ENCODE measurements around the gene CCDC154. TPM values are rescaled to one million over a fixed set of nuclear protein-coding genes. Genes with fewer than 3 reads are reported as not detected.

Gene CCDC154
- total and polyA plus RNA-seq, 9 of the 15 experiments (the other 6 are each of a cell fraction or from before 2014, with no cell fraction given) = 0.15 to 1.4 (median 0.20) TPM; not detected in 5

GRCh38 chr16:1428511-1428910 lies 15.8 kb downstream of the CCDC154 start (continued):
- TF ChIP-seq, protein P1, sequence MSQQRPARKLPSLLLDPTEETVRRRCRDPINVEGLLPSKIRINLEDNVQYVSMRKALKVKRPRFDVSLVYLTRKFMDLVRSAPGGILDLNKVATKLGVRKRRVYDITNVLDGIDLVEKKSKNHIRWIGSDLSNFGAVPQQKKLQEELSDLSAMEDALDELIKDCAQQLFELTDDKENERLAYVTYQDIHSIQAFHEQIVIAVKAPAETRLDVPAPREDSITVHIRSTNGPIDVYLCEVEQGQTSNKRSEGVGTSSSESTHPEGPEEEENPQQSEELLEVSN (IDR thresholded peaks at IDR 0.05; ENCODE audit: borderline replicate concordance in 1 of 2, extremely low read depth in 1 of 2, insufficient read depth in 1 of 2, insufficient read length in 1 of 2, low read depth in 1 of 2, low read length in 1 of 2, poor library complexity in 1 of 2, severe bottlenecking in 1 of 2) = peak; percentile 22 to 58
- TF ChIP-seq HMG20B (CRISPR knock-in tag; IDR thresholded peaks at IDR 0.05) = no peak
- no peak for TF ChIP-seq ZBTB9 (CRISPR knock-in tag; IDR thresholded peaks at IDR 0.05)
- no peak for TF ChIP-seq ZNF146 (CRISPR knock-in tag; IDR thresholded peaks at IDR 0.05; ENCODE audit: unreplicated experiment)
- TF ChIP-seq YY1 (IDR thresholded peaks at IDR 0.05; ENCODE audit: borderline replicate concordance in 1 of 3, control insufficient read depth in 1 of 3, extremely low read depth in 1 of 3, insufficient read depth in 3 of 3, insufficient read length in 1 of 3, insufficient replicate concordance in 2 of 3, low read depth in 1 of 3, low read length in 2 of 3) = peak in 2 of 3 experiments; percentile 24 to 27
- no peak for TF ChIP-seq SMAD4 (CRISPR knock-in tag; conservative IDR thresholded peaks at IDR 0.05)
- no peak for TF ChIP-seq NCOA1 (IDR thresholded peaks at IDR 0.05; ENCODE audit: low read depth)
- no peak for TF ChIP-seq RBBP5 (IDR thresholded peaks at IDR 0.05; ENCODE audit: borderline replicate concordance, insufficient read depth, low read length, poor library complexity, severe bottlenecking)
- no peak for TF ChIP-seq TCF15 (CRISPR knock-in tag; IDR thresholded peaks at IDR 0.05)
- TF ChIP-seq ZKSCAN8 (CRISPR knock-in tag; IDR thresholded peaks at IDR 0.05) = no peak
- TF ChIP-seq ZNF174 (CRISPR knock-in tag; IDR thresholded peaks at IDR 0.05) = no peak
- TF ChIP-seq SOX6 (IDR thresholded peaks at IDR 0.05) = no peak
- no peak for TF ChIP-seq ZNF311 (CRISPR knock-in tag; IDR thresholded peaks at IDR 0.05)
- TF ChIP-seq POLR2AphosphoS2 (IDR thresholded peaks at IDR 0.05; ENCODE audit: low read length) = no peak
- TF ChIP-seq ZNF75A (CRISPR knock-in tag; IDR thresholded peaks at IDR 0.05) = no peak
- no peak for TF ChIP-seq KDM2B (CRISPR knock-in tag; IDR thresholded peaks at IDR 0.05)
- no peak for TF ChIP-seq TAF15 (IDR thresholded peaks at IDR 0.05; ENCODE audit: low read depth, low read length)
- TF ChIP-seq SNIP1 (IDR thresholded peaks at IDR 0.05; ENCODE audit: low read depth) = no peak
- TF ChIP-seq ZNF253 (CRISPR knock-in tag; conservative IDR thresholded peaks at IDR 0.05) = no peak
- TF ChIP-seq, protein P2, sequence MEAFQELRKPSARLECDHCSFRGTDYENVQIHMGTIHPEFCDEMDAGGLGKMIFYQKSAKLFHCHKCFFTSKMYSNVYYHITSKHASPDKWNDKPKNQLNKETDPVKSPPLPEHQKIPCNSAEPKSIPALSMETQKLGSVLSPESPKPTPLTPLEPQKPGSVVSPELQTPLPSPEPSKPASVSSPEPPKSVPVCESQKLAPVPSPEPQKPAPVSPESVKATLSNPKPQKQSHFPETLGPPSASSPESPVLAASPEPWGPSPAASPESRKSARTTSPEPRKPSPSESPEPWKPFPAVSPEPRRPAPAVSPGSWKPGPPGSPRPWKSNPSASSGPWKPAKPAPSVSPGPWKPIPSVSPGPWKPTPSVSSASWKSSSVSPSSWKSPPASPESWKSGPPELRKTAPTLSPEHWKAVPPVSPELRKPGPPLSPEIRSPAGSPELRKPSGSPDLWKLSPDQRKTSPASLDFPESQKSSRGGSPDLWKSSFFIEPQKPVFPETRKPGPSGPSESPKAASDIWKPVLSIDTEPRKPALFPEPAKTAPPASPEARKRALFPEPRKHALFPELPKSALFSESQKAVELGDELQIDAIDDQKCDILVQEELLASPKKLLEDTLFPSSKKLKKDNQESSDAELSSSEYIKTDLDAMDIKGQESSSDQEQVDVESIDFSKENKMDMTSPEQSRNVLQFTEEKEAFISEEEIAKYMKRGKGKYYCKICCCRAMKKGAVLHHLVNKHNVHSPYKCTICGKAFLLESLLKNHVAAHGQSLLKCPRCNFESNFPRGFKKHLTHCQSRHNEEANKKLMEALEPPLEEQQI (IDR thresholded peaks at IDR 0.05) = no peak
- no peak for TF ChIP-seq SRSF7 (optimal IDR thresholded peaks at IDR 0.05; ENCODE audit: low read depth, low read length)
- TF ChIP-seq, protein P3, sequence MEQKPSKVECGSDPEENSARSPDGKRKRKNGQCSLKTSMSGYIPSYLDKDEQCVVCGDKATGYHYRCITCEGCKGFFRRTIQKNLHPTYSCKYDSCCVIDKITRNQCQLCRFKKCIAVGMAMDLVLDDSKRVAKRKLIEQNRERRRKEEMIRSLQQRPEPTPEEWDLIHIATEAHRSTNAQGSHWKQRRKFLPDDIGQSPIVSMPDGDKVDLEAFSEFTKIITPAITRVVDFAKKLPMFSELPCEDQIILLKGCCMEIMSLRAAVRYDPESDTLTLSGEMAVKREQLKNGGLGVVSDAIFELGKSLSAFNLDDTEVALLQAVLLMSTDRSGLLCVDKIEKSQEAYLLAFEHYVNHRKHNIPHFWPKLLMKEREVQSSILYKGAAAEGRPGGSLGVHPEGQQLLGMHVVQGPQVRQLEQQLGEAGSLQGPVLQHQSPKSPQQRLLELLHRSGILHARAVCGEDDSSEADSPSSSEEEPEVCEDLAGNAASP (IDR thresholded peaks at IDR 0.05) = no peak
- TF ChIP-seq STAT5B (CRISPR knock-in tag; IDR thresholded peaks at IDR 0.05) = no peak
